GM21526 (cell line): ENCODE results near the gene SLC17A4.
"Not testable (repeated sequence)": the region's sequence is repeated elsewhere in the genome, so short reads cannot be mapped to it uniquely, and the experiment has no call there.

Source experiments
- ATAC-seq: cut with Tn5 transposase; IDR thresholded peaks from one replicate; pipeline ENCODE4 v1.9.1; 2021; ENCODE audit warnings: moderate library complexity; ENCODE audit not compliant: unreplicated experiment, low FRiP score

The SLC17A4 gene

GRCh38 chr6:25748601-25749517, 5.7 kb upstream of the SLC17A4 start:
- not testable (repeated sequence) for ATAC-seq

- no peak for ATAC-seq
Measured at GRCh38 chr6:25749837-25750236, 4.7 kb upstream of the SLC17A4 start.

GRCh38 chr6:25750906-25751305, 3.6 kb upstream of the SLC17A4 start:
- ATAC-seq = no peak

- no peak for ATAC-seq
Measured at GRCh38 chr6:25753079-25753478, 1.5 kb upstream of the SLC17A4 start.

- no peak for ATAC-seq
Measured at GRCh38 chr6:25755483-25755882, 941 bp downstream of the SLC17A4 start.

GRCh38 chr6:25756382-25757363, 2.1 kb downstream of the SLC17A4 start:
- ATAC-seq = no peak

GRCh38 chr6:25757936-25758642, 3.5 kb downstream of the SLC17A4 start:
- no peak for ATAC-seq

- ATAC-seq = no peak
Measured at GRCh38 chr6:25764611-25765010, 10.1 kb downstream of the SLC17A4 start.

GRCh38 chr6:25768566-25768965, 14.0 kb downstream of the SLC17A4 start:
- no peak for ATAC-seq

- ATAC-seq = no peak
Measured at GRCh38 chr6:25769983-25770382, 15.4 kb downstream of the SLC17A4 start.

GRCh38 chr6:25774120-25774715, 19.7 kb downstream of the SLC17A4 start:
- no peak for ATAC-seq

GRCh38 chr6:25777031-25777430, 22.5 kb downstream of the SLC17A4 start:
- no peak for ATAC-seq

- no peak for ATAC-seq
Measured at GRCh38 chr6:25777856-25778649, 23.5 kb downstream of the SLC17A4 start.

GRCh38 chr6:25781134-25781533, 26.6 kb downstream of the SLC17A4 start:
- no peak for ATAC-seq

- ATAC-seq = no peak
Measured at GRCh38 chr6:25787428-25787827, 32.9 kb downstream of the SLC17A4 start.

GRCh38 chr6:25788305-25788922, 33.9 kb downstream of the SLC17A4 start:
- ATAC-seq = no peak

- ATAC-seq = no peak
Measured at GRCh38 chr6:25789475-25789874, 34.9 kb downstream of the SLC17A4 start.

GRCh38 chr6:25792016-25792415, 37.5 kb downstream of the SLC17A4 start:
- ATAC-seq = no peak

GRCh38 chr6:25793970-25794369, 39.4 kb downstream of the SLC17A4 start:
- ATAC-seq = no peak
